Measurements from ENCODE around the gene CDKN1B. TPM values are rescaled to one million over a fixed set of nuclear protein-coding genes. Genes with fewer than 3 reads are reported as not detected.

Gene CDKN1B
- total and polyA plus RNA-seq, 2 of the 4 experiments (the other 2 are of a cell fraction): 13.9 to 17.4 TPM

GRCh38 chr12:12699345-12699744 is 17.8 kb upstream of the CDKN1B start:
- Histone ChIP-seq H3K4me1 (ENCODE audit: control insufficient read depth, insufficient read depth, low read length) (no peaks in the 10 kb centered on the region), H3K4me3 (ENCODE audit: insufficient read depth, low read depth, low read length) (no peak overlapping the region), H4K91ac (ENCODE audit: insufficient read depth, low read depth, low read length) (no peak overlapping the region), H2BK15ac (ENCODE audit: low read depth, low read length) (no peak overlapping the region), H3K79me1 (ENCODE audit: low read depth in 1 of 2, low read length in 2 of 2) (no peaks in the 10 kb centered on the region), H3K4me2 (ENCODE audit: low read depth, low read length) (no peak overlapping the region), H3K9me3 (ENCODE audit: control insufficient read depth, insufficient read depth, low read length) (no peaks in the 10 kb centered on the region), H3K23ac (ENCODE audit: low read depth, low read length) (no peak overlapping the region), H2BK20ac (ENCODE audit: low read depth, low read length) (no peak overlapping the region), H3K14ac (replicated peaks; ENCODE audit: low read depth, low read length) (no peak overlapping the region), H3K4ac (ENCODE audit: low read depth, low read length) (no peak overlapping the region), H3K27me3 (ENCODE audit: control insufficient read depth, insufficient read depth, low read length) (no peaks in the 10 kb centered on the region), H3K27ac (ENCODE audit: insufficient read depth, low read length) (no peak overlapping the region), H2BK120ac (ENCODE audit: low read depth, low read length) (no peak overlapping the region), H3K9me1 (ENCODE audit: insufficient read depth, low read length) (no peaks in the 10 kb centered on the region), H2AK9ac (replicated peaks; ENCODE audit: low read depth, low read length, poor library complexity) (no peak overlapping the region), H3K9ac (ENCODE audit: low read depth, low read length) (no peak overlapping the region), H3K36me3 (ENCODE audit: control insufficient read depth, insufficient read depth, low read length) (no peaks in the 10 kb centered on the region), H4K20me1 (ENCODE audit: insufficient read depth, low read length) (no peaks in the 10 kb centered on the region), H2AK5ac (ENCODE audit: low read depth, low read length) (no peak overlapping the region), H2BK5ac (ENCODE audit: low read depth, low read length, poor library complexity, severe bottlenecking) (no peak overlapping the region), H4K8ac (ENCODE audit: low read depth in 2 of 2, low read length in 2 of 2) (no peak overlapping the region), H3K18ac (ENCODE audit: low read depth, low read length) (no peak overlapping the region), H3K56ac (ENCODE audit: extremely low read depth, insufficient read depth, low read length) (no peak overlapping the region), H2AFZ (replicated peaks; ENCODE audit: low read length, poor library complexity) (no peak overlapping the region), H4K5ac (ENCODE audit: low read depth, low read length) (no peak overlapping the region)
- no TSS peak for BruUV-seq (replicated peaks)
- ATAC-seq (ENCODE audit: low read depth) (no peak), DNase-seq (no peak)
- ChIA-PET CTCF (interaction anchor here (0.6 kb wide), 1 partner anchor 320 kb away, joined by 3 read pairs; no protein-coding TSS in a partner anchor), POLR2A (ENCODE audit: unreplicated experiment) (no interaction called here)
- TF ChIP-seq MAFK (IDR thresholded peaks at IDR 0.05; ENCODE audit: low read depth, low read length): no peak
- TF ChIP-seq FOS (IDR thresholded peaks at IDR 0.05; ENCODE audit: low read depth, low read length): no peak
- TF ChIP-seq CHD1 (IDR thresholded peaks at IDR 0.05; ENCODE audit: low read depth, low read length): no peak
- WGBS, 2 experiments (ENCODE audit: extremely low coverage in 2 of 2, insufficient read length in 1 of 2): no CpG with 5 or more reads among the region's 1 CpG
- intact Hi-C loops (cut with micrococcal nuclease) (no loop called here), dilution Hi-C loops (cut with HindIII; ENCODE audit: low sequenced_read_pairs, unreplicated experiment) (no loop called here), in situ Hi-C loops (cut with MboI; ENCODE audit: low sequenced_read_pairs) (no loop called here)
